Activated CD4-positive, CD25-positive, alpha-beta regulatory T cell (primary cell): ENCODE measurements around the gene GFI1.

Source experiments
- DNase-seq, 4 experiments: peaks; one replicate each; lab custom pipeline; 2025; lab: John Stamatoyannopoulos, UW

The GFI1 gene

GRCh38 chr1:92488416-92488815, 1.7 kb upstream of the GFI1 start:
- no peak for DNase-seq

- no peak for DNase-seq
Observed at GRCh38 chr1:92487078-92487605, 417 bp upstream of the GFI1 start.

DNA sequence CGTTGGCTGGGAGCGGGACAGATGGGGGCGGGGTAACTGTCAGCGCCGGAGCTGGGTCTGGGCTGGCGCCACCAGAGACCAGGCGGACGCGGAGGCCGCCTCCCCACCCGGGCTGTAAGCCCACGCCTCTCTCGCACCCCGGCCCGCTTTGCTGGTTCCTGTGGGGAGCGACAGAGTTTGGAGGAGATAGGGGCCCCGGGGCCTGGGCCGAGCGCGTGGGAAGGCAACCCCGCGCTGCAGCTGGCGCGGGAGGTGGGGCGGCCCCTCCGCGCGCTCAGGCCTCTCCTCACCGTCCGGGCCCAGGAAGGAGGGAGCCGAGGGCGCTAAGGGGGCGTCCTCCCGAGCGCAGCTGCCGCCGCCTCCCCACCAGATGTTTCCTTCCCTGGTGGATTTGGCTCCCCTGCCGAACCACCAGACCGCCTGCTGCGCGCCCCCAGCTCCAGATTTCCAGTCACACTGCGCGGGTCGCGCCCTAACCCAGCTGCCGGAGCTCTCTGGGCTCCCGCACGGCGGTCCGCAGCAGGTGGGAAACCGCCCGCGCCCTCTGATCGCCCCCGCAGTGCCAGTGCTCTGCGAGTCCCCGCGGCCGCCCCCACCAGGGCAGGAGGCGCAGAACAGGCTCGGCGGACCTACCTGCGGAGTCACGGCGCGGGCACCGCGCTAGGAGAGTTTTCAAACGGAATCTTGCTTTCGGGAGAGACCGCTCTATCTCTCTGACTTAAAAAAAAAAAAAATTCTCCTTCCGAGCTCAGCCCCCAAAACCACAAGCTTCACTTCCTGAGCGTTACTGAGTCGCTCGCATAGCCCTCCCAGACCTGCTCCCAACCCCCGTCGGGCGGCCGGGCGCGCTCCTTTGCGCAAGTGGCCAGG, 1.1 kb downstream of the GFI1 start:
- peak; percentile 57 to 76 (median 68) for DNase-seq

GRCh38 chr1:92484472-92485380, 2.0 kb downstream of the GFI1 start:
- DNase-seq: peak; percentile 23 to 38 (median 26)

DNA sequence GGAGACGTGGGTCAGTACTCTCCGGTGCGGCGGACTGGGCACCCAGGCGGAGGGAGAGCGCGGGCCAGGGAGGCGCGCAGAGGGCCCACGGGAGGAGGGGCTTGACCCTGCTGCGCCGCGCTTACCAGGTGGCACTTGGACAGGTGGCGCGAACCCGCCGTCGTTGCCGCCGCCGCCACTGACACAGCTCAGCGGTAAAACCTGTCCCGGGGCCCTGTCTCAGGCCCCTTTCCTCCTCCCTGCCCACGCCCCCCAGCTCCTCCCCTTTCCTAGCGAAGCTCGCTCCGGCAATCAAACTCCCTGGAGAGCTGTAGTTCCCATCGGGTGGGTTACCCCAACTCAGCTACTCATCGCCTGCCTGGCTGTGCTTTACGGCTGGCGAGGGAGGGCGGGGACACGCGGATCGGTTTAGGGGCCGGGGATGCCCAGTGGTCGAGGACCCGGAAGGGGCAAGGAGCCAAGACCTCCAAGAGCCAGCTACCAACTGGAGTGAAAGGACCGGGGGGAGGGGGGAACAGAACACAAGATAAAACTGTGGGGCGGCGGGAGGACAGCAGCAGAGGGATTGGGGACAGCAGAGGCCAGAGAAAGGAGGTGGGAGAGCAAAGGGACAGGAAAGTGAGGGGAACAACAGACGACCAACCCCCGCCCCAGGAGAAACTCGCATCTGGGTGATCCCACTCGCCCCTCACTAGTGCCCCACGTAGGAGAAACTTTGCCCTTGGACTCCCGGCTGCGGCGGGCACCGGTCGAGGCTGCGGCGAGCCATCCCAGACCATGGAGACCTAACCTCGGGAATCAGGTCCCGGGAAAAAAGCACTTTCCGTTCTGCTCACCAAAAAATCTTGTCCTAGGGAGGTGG, 2.9 kb downstream of the GFI1 start:
- peak in 2 of 4 experiments; percentile 25 to 35 for DNase-seq

DNA sequence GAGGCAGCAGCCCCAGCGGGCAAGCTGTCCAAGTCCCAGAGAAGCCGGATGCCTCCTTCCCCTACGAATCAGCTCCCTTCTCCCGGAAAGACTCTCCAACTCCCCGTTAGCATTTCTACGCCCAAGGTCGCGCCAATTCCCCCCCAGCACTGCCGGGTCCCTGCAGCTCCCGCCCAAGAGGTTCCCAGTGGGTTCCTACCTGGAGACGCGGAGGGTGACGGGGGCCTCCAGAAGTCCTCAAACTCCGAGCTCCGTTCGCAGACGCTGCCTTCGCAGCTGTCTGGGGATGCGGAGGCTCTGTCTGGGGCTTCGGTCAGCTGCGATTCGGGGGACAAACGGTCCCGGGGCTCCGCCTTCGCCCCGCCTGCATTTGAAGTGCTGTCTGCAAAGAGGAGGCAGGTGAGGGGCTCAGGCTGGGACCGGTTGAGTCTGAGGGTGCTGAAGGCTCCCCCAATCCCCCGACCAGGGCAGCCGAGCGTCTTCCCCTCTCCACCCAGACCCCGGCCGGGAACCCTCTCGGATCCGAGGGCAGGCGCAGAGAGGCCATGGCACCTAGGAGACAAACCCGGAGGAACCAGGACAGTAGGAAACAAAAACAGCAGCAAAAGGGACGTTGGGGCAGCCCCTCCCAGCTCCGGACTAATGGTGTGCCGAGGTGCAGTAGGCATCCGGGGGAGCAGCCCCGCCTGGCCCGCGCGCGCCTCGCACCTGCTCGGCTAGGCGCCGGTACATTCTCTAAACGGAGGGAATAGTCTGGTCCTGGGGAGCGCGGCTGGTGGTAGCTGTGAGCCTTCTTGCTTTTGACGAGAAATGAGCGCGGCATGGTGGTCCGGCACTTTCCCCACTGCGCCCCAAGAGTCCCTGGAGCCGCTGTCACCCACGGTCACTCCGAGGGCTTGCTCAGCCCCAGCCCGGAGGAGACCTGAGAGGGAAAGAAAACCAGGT, 3.8 kb downstream of the GFI1 start:
- DNase-seq: peak in 1 of 4 experiments; percentile 9

GRCh38 chr1:92481971-92482664, 4.6 kb downstream of the GFI1 start:
- no peak for DNase-seq

- no peak for DNase-seq
Observed at GRCh38 chr1:92481599-92481925, 5.2 kb downstream of the GFI1 start.

GRCh38 chr1:92480813-92481598, 5.7 kb downstream of the GFI1 start:
- no peak for DNase-seq

GRCh38 chr1:92480200-92480812, 6.4 kb downstream of the GFI1 start:
- no peak for DNase-seq

DNA sequence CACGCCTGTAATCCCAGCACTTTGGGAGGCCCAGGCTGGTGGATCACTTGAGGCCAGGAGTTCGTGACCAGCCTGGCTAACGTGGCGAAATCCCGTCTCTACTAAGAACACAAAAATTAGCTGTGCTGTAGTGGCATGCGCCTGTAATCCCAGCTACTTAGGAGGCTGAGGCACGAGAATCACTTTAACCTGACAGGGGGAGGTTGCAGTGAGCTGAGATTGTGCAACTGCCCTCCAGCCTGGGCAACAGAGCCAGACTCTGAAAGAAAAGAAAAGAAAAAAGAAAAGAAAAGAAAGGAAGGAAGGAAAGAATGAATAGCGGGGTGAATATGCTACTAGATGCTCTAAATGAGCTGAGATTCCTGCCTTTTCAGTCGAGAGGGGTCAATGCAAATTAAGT, 7.1 kb downstream of the GFI1 start:
- no peak for DNase-seq

- no peak for DNase-seq
Observed at GRCh38 chr1:92478393-92478792, 8.3 kb downstream of the GFI1 start.

GRCh38 chr1:92476071-92476631, 10.6 kb downstream of the GFI1 start:
- peak in 2 of 4 experiments; percentile 12 to 17 for DNase-seq

GRCh38 chr1:92475029-92475428, 11.7 kb downstream of the GFI1 start:
- DNase-seq: no peak

GRCh38 chr1:92473781-92474495, 12.8 kb downstream of the GFI1 start:
- DNase-seq: no peak

DNA sequence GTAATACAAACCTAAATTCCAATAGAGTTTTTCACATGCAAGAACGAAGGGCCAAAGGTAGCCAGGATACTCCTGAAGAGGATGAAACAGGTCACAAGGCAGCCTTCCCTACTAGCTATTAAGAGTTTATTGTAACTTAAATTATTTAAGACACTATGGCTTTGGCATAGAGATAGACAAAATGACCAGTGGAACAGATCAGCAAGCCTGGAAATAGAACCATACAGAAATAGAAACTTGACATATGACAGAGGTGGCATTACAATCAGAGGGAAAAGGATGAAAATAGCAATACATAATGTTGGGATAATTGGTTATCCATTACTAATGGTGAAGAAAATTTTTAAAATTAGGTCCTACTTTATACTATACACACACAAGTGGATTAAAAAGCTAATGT, 16.5 kb downstream of the GFI1 start:
- no peak for DNase-seq

DNA sequence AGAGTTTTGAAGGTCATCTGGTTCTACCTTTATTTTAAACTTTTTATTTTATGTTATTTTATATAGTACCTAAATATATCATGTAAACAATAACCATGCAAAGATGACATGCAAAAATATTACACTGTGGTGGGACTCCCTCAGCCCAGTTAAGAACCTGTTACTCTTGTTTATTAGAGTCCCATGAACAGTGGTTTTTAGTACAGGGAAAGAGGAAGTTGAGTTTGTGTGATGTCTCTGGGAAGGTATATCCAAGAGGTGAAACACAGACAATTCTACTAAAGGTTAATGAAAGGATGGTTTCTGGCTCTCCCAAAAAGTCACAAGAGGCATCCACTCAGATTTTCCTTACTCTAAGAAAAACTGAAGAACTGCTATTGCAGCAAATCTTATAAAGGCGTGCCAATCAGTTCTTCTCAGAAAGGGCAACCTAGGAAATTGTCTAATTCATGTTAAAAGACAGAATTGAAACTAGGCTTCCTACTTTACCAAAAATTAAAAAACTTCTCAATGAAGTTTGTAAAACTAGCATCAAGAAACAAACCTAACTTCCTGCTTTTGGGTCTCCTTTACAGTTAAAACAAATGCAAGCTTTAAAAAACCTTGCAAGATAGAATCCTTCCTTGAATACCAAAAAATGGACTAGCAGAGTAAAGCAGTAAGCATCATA, 19.9 kb downstream of the GFI1 start:
- DNase-seq: no peak
